Prostate gland (tissue), 2 donors: ENCODE data around the gene ARHGAP4.

Experiments used
- POLR2A ChIP-seq: fragments of 450-650 bp; IDR thresholded peaks from one replicate; pipeline ENCODE4 v1.6.1; 2016; ENCODE audit warnings: antibody characterized with exemption, mild to moderate bottlenecking
- POLR2AphosphoS5 ChIP-seq: sonication (generic); formaldehyde crosslinking; IDR thresholded peaks from one replicate; pipeline ENCODE4 v1.6.1; 2017; ENCODE audit warnings: antibody characterized with exemption
- TF ChIP-seq, protein P1 (sequence below), 4 experiments: fragments of 200-600 bp in 2 of 4; fragments of 450-650 bp in 2 of 4; sonication (generic) in 2 of 4; IDR thresholded peaks; 1 replicate in 3 of 4; 2 replicates in 1 of 4; pipeline ENCODE4 v1.5.1; 2016 to 2019; ENCODE audit warnings: antibody characterized with exemption in 4 of 4, mild to moderate bottlenecking in 2 of 4, moderate library complexity in 2 of 4

DNA sequence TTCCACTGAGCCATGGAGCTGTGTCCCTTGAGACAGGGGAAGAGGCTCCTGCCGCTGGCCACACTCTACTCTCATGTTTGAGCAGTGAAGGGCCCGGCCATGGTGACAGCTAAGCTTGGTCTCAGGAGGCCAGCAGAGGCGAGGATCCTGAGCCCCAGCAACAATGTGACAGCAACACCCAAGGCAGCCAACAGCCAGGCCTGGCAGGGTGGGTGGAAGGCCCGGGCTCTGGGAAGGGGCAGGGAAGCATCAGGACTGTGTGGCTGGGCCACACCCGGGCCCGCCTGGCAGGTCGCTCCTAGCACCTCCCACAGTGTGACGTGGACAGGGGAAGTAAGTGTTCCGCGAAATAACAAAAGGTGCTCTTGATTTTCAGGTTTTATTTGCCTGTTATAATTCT is 64.9 kb downstream of the ARHGAP4 start:
- TF ChIP-seq, protein P1, sequence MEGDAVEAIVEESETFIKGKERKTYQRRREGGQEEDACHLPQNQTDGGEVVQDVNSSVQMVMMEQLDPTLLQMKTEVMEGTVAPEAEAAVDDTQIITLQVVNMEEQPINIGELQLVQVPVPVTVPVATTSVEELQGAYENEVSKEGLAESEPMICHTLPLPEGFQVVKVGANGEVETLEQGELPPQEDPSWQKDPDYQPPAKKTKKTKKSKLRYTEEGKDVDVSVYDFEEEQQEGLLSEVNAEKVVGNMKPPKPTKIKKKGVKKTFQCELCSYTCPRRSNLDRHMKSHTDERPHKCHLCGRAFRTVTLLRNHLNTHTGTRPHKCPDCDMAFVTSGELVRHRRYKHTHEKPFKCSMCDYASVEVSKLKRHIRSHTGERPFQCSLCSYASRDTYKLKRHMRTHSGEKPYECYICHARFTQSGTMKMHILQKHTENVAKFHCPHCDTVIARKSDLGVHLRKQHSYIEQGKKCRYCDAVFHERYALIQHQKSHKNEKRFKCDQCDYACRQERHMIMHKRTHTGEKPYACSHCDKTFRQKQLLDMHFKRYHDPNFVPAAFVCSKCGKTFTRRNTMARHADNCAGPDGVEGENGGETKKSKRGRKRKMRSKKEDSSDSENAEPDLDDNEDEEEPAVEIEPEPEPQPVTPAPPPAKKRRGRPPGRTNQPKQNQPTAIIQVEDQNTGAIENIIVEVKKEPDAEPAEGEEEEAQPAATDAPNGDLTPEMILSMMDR (IDR thresholded peaks at IDR 0.05), result no peak
- TF ChIP-seq POLR2AphosphoS5 (no peak), POLR2A (no peak)
